DLD1 (cell line): Measurements from ENCODE around the gene GJB5.

Source experiments
- in situ Hi-C: cut with HindIII; loops from 2 replicates; pipeline ENCODE4 v1.10.0; 2017; ENCODE audit warnings: low sequenced_read_pairs

GJB5 gene

GRCh38 chr1:34744851-34745250, 10.0 kb upstream of the GJB5 start:
- in situ Hi-C loops = no loop called here

- in situ Hi-C loops = no loop called here
These were observed 9.2 kb upstream of the GJB5 start for GRCh38 chr1:34745666-34746065.

GRCh38 chr1:34746101-34746500, 8.7 kb upstream of the GJB5 start:
- in situ Hi-C loops = no loop called here

- in situ Hi-C loops = no loop called here
These were observed 7.8 kb upstream of the GJB5 start for GRCh38 chr1:34746785-34747637.

- in situ Hi-C loops = no loop called here
These were observed 7.3 kb upstream of the GJB5 start for GRCh38 chr1:34747638-34747941.

- in situ Hi-C loops = no loop called here
These were observed 4.9 kb upstream of the GJB5 start for GRCh38 chr1:34749992-34750391.

- in situ Hi-C loops = no loop called here
These were observed 4.2 kb upstream of the GJB5 start for GRCh38 chr1:34750610-34751009.

GRCh38 chr1:34753163-34753562, 1.7 kb upstream of the GJB5 start:
- in situ Hi-C loops = no loop called here

GRCh38 chr1:34755961-34756360, 1.1 kb downstream of the GJB5 start:
- in situ Hi-C loops = no loop called here

GRCh38 chr1:34757386-34757785, 2.5 kb downstream of the GJB5 start:
- in situ Hi-C loops = no loop called here

GRCh38 chr1:34758751-34759150, 3.9 kb downstream of the GJB5 start:
- in situ Hi-C loops = no loop called here

GRCh38 chr1:34759503-34760357, 4.9 kb downstream of the GJB5 start, which contains the start of gene GJB4:
GJB4 (plus strand) TSS chr1:34759740; CDS start chr1:34761255, 1,515 bp downstream.
- in situ Hi-C loops = no loop called here

- in situ Hi-C loops = no loop called here
These were observed 6.4 kb downstream of the GJB5 start for GRCh38 chr1:34761176-34761761.

GRCh38 chr1:34761776-34762307, 7.0 kb downstream of the GJB5 start:
- in situ Hi-C loops = no loop called here

- in situ Hi-C loops = no loop called here
These were observed 7.8 kb downstream of the GJB5 start for GRCh38 chr1:34762474-34763141.

GRCh38 chr1:34763142-34763781, 8.4 kb downstream of the GJB5 start:
- in situ Hi-C loops = no loop called here

- in situ Hi-C loops = no loop called here
These were observed 14.0 kb downstream of the GJB5 start for GRCh38 chr1:34768856-34769255.

- in situ Hi-C loops = no loop called here
These were observed 16.2 kb downstream of the GJB5 start for GRCh38 chr1:34770891-34771504.

- in situ Hi-C loops = no loop called here
These were observed 16.9 kb downstream of the GJB5 start for GRCh38 chr1:34771573-34772371.
